GM12873 (cell line): ENCODE measurements around the gene CCDC194.

Experiments used
- CTCF ChIP-seq: IDR thresholded peaks from 2 replicates; pipeline ENCODE4 v1.5.1; 2012; ENCODE audit warnings: low read depth, mild to moderate bottlenecking, moderate library complexity, low read length, control low read depth; ENCODE audit not compliant: insufficient read depth; ENCODE audit errors: missing control alignments

CCDC194 gene

DNA sequence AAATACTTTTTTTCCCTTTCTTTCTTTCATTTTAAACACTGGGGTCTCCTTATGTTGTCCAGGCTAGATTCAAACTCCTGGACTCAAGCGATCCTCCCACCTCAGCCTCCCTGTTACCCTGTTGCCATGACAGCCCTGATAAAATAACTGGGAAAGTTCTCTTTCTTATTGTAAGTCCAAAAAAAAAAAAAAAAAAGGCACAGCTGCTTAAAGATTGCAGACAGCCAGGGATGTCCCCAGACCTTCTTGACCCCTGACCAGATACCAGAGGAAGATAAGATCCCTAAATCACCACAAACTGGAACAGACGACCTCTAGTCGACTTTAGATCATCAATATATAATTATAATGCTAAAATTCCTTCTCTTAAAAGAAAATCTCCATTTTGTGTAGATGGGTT lies 24.7 kb upstream of the CCDC194 start:
- no peak for TF ChIP-seq CTCF

GRCh38 chr19:17415121-17415520 lies 21.1 kb upstream of the CCDC194 start:
- TF ChIP-seq CTCF: no peak

DNA sequence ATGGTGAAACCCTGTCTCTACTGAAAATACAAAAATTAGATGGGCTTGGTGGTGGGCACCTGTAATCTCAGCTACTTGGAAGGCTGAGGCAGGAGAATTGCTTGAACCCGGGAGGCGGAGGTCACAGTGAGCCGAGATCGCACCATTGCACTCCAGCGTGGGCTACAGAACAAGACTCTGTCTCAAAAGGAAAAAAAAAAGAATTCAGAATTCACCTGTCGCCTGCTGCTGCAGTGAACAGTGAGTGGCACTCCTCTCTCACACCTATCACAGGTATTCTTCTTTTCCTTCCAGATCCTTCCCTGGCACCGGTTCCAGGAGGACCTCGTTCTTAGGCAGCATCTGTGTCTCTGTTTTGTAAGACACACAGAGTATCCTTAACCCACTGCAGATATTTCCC lies 20.1 kb upstream of the CCDC194 start:
- TF ChIP-seq CTCF: no peak

DNA sequence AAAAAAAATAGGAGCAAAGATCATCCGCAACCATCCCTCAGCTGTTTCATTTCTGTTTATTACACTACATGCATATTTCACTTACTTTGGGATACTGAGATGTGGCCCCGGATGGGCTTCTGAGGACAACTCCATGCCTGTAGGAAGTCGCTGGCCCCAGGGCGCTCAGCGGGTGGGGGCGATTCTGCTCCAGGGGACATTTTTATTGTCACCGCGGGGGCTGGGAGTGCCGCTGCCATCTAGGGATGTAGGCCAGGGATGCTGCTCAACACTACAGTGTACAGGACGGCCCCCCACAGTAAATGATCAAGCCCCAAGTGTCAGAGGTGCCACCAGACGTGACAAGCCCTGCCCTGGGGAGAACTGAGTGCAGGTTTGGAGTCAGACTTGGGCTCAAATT lies 17.8 kb upstream of the CCDC194 start:
- no peak for TF ChIP-seq CTCF

DNA sequence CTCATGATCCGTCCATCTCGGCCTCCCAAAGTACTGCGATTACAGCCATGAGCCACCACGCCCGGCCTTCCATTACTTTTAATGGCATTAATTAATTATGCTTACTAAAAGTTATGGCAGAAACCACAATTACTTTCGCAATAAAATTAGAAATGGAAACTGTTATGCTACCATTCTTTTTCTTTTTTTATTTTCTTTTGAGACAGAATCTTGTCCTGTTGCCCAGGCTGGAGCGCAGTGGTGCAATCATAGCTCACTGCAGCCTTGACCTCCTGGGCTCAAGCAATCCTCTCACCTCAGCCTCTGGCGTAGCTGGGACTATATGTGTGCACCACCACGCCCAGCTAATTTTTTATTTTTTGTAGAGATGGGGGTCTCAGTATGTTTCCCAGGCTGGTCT lies 16.0 kb upstream of the CCDC194 start:
- no peak for TF ChIP-seq CTCF

GRCh38 chr19:17406887-17407196 lies 12.8 kb upstream of the CCDC194 start:
- no peak for TF ChIP-seq CTCF

GRCh38 chr19:17406046-17406886 lies 12.3 kb upstream of the CCDC194 start:
- TF ChIP-seq CTCF: no peak
